ENCODE results near the gene NPSR1.
"Not testable (repeated sequence)": the region's sequence is repeated elsewhere in the genome, so short reads cannot be mapped to it uniquely, and the experiment has no call there.

NPSR1 gene

GRCh38 chr7:34868602-34869001 is 210.6 kb downstream of the NPSR1 start:
- not testable (repeated sequence) for DNase-seq (ENCODE audit: low read depth in 2 of 2)

- DNase-seq (ENCODE audit: low read depth in 2 of 2), result no peak
These were observed 211.0 kb downstream of the NPSR1 start for GRCh38 chr7:34869057-34869456.

GRCh38 chr7:34870041-34870440 is 212.0 kb downstream of the NPSR1 start:
- not testable (repeated sequence) for DNase-seq (ENCODE audit: low read depth in 2 of 2)

GRCh38 chr7:34874329-34874728 is 216.3 kb downstream of the NPSR1 start:
- DNase-seq (ENCODE audit: low read depth in 2 of 2), result not testable (repeated sequence)

GRCh38 chr7:34875481-34875880 is 217.5 kb downstream of the NPSR1 start:
- DNase-seq (ENCODE audit: low read depth in 2 of 2), result no peak

GRCh38 chr7:34878944-34879735 is 221.1 kb downstream of the NPSR1 start:
- DNase-seq (ENCODE audit: low read depth in 2 of 2), result not testable (repeated sequence)

- no peak for DNase-seq (ENCODE audit: low read depth in 2 of 2)
These were observed 221.9 kb downstream of the NPSR1 start for GRCh38 chr7:34879871-34880270.

- not testable (repeated sequence) for DNase-seq (ENCODE audit: low read depth in 2 of 2)
These were observed 225.8 kb downstream of the NPSR1 start for GRCh38 chr7:34883855-34884254.

- DNase-seq (ENCODE audit: low read depth in 2 of 2), result no peak
These were observed 228.8 kb downstream of the NPSR1 start for GRCh38 chr7:34886856-34887255.

GRCh38 chr7:34889951-34890350 is 231.9 kb downstream of the NPSR1 start:
- DNase-seq (ENCODE audit: low read depth in 2 of 2), result no peak

GRCh38 chr7:34895202-34895601 is 237.2 kb downstream of the NPSR1 start:
- no peak for DNase-seq (ENCODE audit: low read depth in 2 of 2)
